T-helper 2 cell treated with Interferon-gamma antibody and Interleukin-4, amounts not matched to agents 5 μg/mL and 100 μg/mL, for 36 hours (primary cell): ENCODE measurements around the gene EDC3.
"Not testable (repeated sequence)": the region's sequence is repeated elsewhere in the genome, so short reads cannot be mapped to it uniquely, and the experiment has no call there.

Source experiments
- DNase-seq: peaks from one replicate; pipeline ENCODE4 v3.0.0; 2021; ENCODE audit warnings: low spot score
- H3K27ac Mint-ChIP-seq: one replicate; pipeline ENCODE4 v1.8.0; 2021; ENCODE audit warnings: mild to moderate bottlenecking, mixed read lengths
- H3K27me3 Mint-ChIP-seq: one replicate; pipeline ENCODE4 v1.8.0; 2021; ENCODE audit warnings: low read depth, mixed read lengths
- H3K36me3 Mint-ChIP-seq: one replicate; pipeline ENCODE4 v1.8.0; 2021; ENCODE audit warnings: low read depth, mixed read lengths
- H3K4me1 Mint-ChIP-seq: one replicate; pipeline ENCODE4 v1.8.0; 2021; ENCODE audit warnings: low read depth, mixed read lengths
- H3K4me3 Mint-ChIP-seq: one replicate; pipeline ENCODE4 v1.8.0; 2022; ENCODE audit warnings: mild to moderate bottlenecking, moderate library complexity, mixed read lengths
- H3K9me3 Mint-ChIP-seq: one replicate; pipeline ENCODE4 v1.8.0; 2021; ENCODE audit warnings: mixed read lengths

Gene EDC3

GRCh38 chr15:74611341-74611740 is 84.5 kb downstream of the EDC3 start:
- Mint-ChIP-seq H3K36me3 (peaks cover under 1% of the 10 kb centered on the region), H3K4me1 (peaks cover 2% of the 10 kb centered on the region), H3K27me3 (no peaks in the 10 kb centered on the region), H3K27ac (no peak overlapping the region), H3K9me3 (no peaks in the 10 kb centered on the region), H3K4me3 (no peak overlapping the region)
- no peak for DNase-seq

GRCh38 chr15:74610302-74610951 is 85.4 kb downstream of the EDC3 start:
- no peak for DNase-seq
- H3K4me3 Mint-ChIP-seq: no peak overlapping the region
- no peaks in the 10 kb centered on the region for H3K36me3 Mint-ChIP-seq
- no peak overlapping the region for H3K27ac Mint-ChIP-seq
- H3K27me3 Mint-ChIP-seq: no peaks in the 10 kb centered on the region
- peaks cover 2% of the 10 kb centered on the region for H3K4me1 Mint-ChIP-seq
- H3K9me3 Mint-ChIP-seq: no peaks in the 10 kb centered on the region

- no peak overlapping the region for H3K27ac Mint-ChIP-seq
Observed at GRCh38 chr15:74609938-74610301, 85.9 kb downstream of the EDC3 start.

GRCh38 chr15:74608786-74609185 is 87.0 kb downstream of the EDC3 start:
- peaks cover 2% of the 10 kb centered on the region for H3K4me1 Mint-ChIP-seq
- DNase-seq: no peak
- H3K9me3 Mint-ChIP-seq: no peaks in the 10 kb centered on the region
- no peaks in the 10 kb centered on the region for H3K36me3 Mint-ChIP-seq
- no peak overlapping the region for H3K27ac Mint-ChIP-seq
- no peaks in the 10 kb centered on the region for H3K27me3 Mint-ChIP-seq
- no peak overlapping the region for H3K4me3 Mint-ChIP-seq

More at GRCh38 chr15:74609938-74610301, 85.9 kb downstream of the EDC3 start:
- Mint-ChIP-seq H3K4me1 (peaks cover 2% of the 10 kb centered on the region), H3K27me3 (no peaks in the 10 kb centered on the region), H3K36me3 (no peaks in the 10 kb centered on the region), H3K9me3 (no peaks in the 10 kb centered on the region), H3K4me3 (no peak overlapping the region)
- no peak for DNase-seq

GRCh38 chr15:74605795-74606150 is 90.1 kb downstream of the EDC3 start:
- no peak for DNase-seq
- no peaks in the 10 kb centered on the region for H3K36me3 Mint-ChIP-seq
- H3K9me3 Mint-ChIP-seq: no peaks in the 10 kb centered on the region
- no peak overlapping the region for H3K27ac Mint-ChIP-seq
- H3K4me1 Mint-ChIP-seq: no peaks in the 10 kb centered on the region
- H3K4me3 Mint-ChIP-seq: no peak overlapping the region
- H3K27me3 Mint-ChIP-seq: no peaks in the 10 kb centered on the region

- DNase-seq: no peak
- no peaks in the 10 kb centered on the region for H3K36me3 Mint-ChIP-seq
- H3K27ac Mint-ChIP-seq: no peak overlapping the region
- no peaks in the 10 kb centered on the region for H3K27me3 Mint-ChIP-seq
- H3K4me3 Mint-ChIP-seq: no peak overlapping the region
- no peaks in the 10 kb centered on the region for H3K9me3 Mint-ChIP-seq
- H3K4me1 Mint-ChIP-seq: no peaks in the 10 kb centered on the region
Observed at GRCh38 chr15:74604983-74605794, 90.6 kb downstream of the EDC3 start.

GRCh38 chr15:74603789-74604705 is 91.8 kb downstream of the EDC3 start:
- DNase-seq: no peak
- peaks cover 5% of the 10 kb centered on the region for H3K4me1 Mint-ChIP-seq
- no peak overlapping the region for H3K4me3 Mint-ChIP-seq
- no peaks in the 10 kb centered on the region for H3K9me3 Mint-ChIP-seq
- no peak overlapping the region for H3K27ac Mint-ChIP-seq
- H3K27me3 Mint-ChIP-seq: no peaks in the 10 kb centered on the region
- no peaks in the 10 kb centered on the region for H3K36me3 Mint-ChIP-seq

GRCh38 chr15:74603026-74603788 is 92.6 kb downstream of the EDC3 start:
- Mint-ChIP-seq H3K27me3 (no peaks in the 10 kb centered on the region), H3K36me3 (peaks cover 5% of the 10 kb centered on the region), H3K4me3 (no peak overlapping the region), H3K4me1 (peaks cover 12% of the 10 kb centered on the region), H3K27ac (no peak overlapping the region), H3K9me3 (no peaks in the 10 kb centered on the region)
- no peak for DNase-seq

- peaks cover 18% of the 10 kb centered on the region for H3K4me1 Mint-ChIP-seq
- H3K4me3 Mint-ChIP-seq: peak overlapping the region; percentile 96
- no peaks in the 10 kb centered on the region for H3K9me3 Mint-ChIP-seq
- peaks cover 21% of the 10 kb centered on the region for H3K36me3 Mint-ChIP-seq
- DNase-seq: no peak
- no peaks in the 10 kb centered on the region for H3K27me3 Mint-ChIP-seq
- no peak overlapping the region for H3K27ac Mint-ChIP-seq
Observed at GRCh38 chr15:74599156-74599555, 96.7 kb downstream of the EDC3 start.

- Mint-ChIP-seq H3K9me3 (no peaks in the 10 kb centered on the region), H3K27me3 (no peaks in the 10 kb centered on the region), H3K4me3 (peak overlapping the region; percentile 96), H3K36me3 (peaks cover 26% of the 10 kb centered on the region), H3K4me1 (peaks cover 18% of the 10 kb centered on the region), H3K27ac (peak overlapping the region; percentile 97)
- peak; percentile 91 for DNase-seq
Observed at GRCh38 chr15:74598126-74598842, 97.5 kb downstream of the EDC3 start.

- peaks cover 30% of the 10 kb centered on the region for H3K36me3 Mint-ChIP-seq
- not testable (repeated sequence) for H3K27me3 Mint-ChIP-seq, H3K27ac Mint-ChIP-seq, H3K9me3 Mint-ChIP-seq, DNase-seq, H3K4me3 Mint-ChIP-seq
- H3K4me1 Mint-ChIP-seq: peaks cover 18% of the 10 kb centered on the region
Observed at GRCh38 chr15:74597146-74597705, 98.6 kb downstream of the EDC3 start.

GRCh38 chr15:74596736-74597135 is 99.1 kb downstream of the EDC3 start:
- H3K4me3 Mint-ChIP-seq: not testable (repeated sequence)

GRCh38 chr15:74595271-74595670 is 100.6 kb downstream of the EDC3 start:
- H3K9me3 Mint-ChIP-seq: no peaks in the 10 kb centered on the region
- no peak for DNase-seq
- no peak overlapping the region for H3K4me3 Mint-ChIP-seq
- H3K36me3 Mint-ChIP-seq: peaks cover 41% of the 10 kb centered on the region
- peak overlapping the region; percentile 17 for H3K27ac Mint-ChIP-seq
- H3K27me3 Mint-ChIP-seq: no peaks in the 10 kb centered on the region
- H3K4me1 Mint-ChIP-seq: peaks cover 18% of the 10 kb centered on the region

More at GRCh38 chr15:74596736-74597135, 99.1 kb downstream of the EDC3 start:
- peaks cover 18% of the 10 kb centered on the region for H3K4me1 Mint-ChIP-seq
- not testable (repeated sequence) for H3K9me3 Mint-ChIP-seq, H3K27ac Mint-ChIP-seq, H3K27me3 Mint-ChIP-seq, DNase-seq
- H3K36me3 Mint-ChIP-seq: peaks cover 34% of the 10 kb centered on the region
